DLD1 (cell line): ENCODE measurements around the gene EML1.

ENCODE experiments used
- in situ Hi-C: cut with HindIII; loops from 2 replicates; pipeline ENCODE4 v1.10.0; 2017; ENCODE audit warnings: low sequenced_read_pairs

The EML1 gene

DNA sequence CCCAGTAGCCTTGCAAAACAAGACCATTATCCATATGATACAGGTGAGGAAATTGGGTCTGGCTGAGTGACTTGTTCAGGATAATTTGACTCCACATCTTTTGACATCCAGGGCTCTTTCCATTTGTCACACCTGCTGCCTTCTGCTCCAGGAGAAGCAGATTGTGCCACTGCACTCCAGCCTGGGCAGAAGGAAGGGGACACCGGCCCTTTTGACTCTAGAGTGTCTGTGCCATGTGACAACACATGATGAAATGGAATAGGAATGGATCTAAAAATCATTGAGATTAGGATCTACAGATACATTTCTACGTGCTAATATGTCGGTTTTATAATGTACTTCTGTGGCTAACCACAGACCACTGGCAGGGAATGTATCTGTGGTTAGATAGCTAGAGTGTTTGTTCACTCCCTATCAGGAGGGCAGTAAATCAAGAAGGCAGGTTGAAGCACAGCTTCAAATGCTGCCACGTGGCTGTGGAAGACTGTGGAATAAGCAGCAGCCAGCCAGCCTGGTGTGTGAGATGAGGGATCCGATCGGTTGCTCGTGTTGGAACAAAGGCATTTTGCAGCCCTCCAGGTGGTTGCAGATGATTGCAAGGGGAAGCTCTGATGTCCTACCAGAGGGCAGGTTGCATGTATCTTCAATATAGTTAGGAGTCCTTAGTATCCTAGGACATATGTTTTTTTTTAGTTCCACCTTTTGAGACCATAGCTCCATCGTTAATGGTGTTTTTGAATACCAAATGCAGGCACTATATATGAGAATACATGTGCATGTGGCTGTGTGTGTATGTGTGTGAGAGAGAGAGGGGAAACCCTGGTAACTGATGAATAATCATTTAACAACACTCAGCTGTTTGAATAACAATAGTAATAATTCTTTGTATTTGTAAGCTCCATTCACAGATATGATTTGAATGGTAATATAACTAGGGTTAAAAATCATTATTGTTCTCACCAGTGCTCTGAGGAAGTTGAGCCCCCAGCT lies 28.6 kb downstream of the EML1 start:
- in situ Hi-C loops: no loop called here

GRCh38 chr14:99822800-99823455 lies 29.7 kb downstream of the EML1 start:
- in situ Hi-C loops: no loop called here

GRCh38 chr14:99824776-99825175 lies 31.6 kb downstream of the EML1 start:
- in situ Hi-C loops: no loop called here

DNA sequence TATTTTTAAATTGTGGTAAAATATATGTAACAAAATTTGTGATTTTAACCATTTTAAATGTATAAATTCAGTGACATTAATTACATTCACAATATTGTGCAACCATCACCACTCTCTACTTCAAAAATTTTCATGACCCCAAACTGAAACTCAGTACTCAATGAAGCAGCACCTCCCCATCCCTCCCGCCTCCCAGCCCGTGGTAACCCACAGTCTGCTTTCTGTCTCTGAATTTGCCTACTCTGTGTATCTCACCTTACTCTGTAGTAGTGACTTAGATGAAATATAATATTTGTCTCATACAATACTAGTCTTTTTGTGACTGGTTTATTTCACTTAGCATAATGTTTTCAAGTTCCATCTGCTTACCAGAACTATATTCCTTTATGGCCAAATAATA lies 36.2 kb downstream of the EML1 start:
- in situ Hi-C loops: no loop called here

DNA sequence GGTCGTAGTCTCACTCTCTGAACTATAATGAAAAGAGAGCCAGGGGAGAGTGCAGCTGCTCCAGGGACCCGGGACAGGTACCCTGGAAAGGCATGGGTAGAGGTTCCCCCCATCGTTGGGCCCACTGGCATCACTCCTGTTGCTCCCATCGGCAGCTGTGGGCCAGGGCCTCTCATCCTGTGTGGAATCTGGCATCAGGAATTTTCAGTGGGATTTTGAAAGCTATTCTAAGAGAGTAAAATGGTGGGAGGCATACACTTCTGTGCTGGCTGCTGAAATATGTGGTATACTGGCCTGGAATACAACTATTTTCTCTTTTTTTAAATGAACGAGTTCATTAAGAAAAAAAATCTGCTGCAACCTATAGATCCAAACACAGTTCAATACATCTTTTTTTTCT lies 38.1 kb downstream of the EML1 start:
- in situ Hi-C loops: no loop called here

DNA sequence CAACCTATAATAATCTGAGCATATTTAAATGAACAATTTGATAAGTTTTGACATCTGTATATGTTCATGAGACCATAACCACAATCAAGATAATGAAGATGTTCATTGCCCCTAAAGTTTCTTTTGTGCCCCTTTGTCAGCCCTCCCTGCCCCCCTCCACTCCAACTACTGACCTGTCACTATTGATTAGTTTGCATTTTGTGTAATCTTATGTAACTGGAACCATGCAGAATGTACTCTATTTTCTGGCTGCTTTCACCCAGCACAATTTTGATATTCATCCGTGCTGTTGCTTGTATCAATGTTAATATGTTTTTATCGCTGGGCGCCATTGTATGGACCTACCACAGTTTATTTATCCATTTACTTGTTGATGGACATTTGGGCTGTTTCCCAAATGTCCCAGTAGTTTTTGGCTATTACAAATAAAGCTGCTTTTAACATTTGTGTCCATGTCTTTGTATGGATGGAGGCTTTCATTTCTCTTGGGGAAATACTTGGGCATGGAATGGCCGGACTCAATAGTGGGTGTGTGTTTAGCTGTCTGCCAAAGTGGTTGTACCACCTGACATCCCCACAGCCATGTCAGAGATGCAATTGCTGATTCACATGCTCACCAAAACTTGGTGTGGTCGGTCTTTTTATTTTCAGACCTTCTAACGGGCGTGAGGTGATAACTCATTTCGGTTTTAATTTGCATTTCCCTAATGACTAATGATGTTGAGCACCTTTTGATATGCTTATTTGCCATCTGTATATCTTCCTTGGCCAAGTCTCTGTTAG lies 38.9 kb downstream of the EML1 start:
- in situ Hi-C loops: no loop called here

- in situ Hi-C loops: no loop called here
Measured at GRCh38 chr14:99837822-99838221, 44.6 kb downstream of the EML1 start.

- in situ Hi-C loops: no loop called here
Measured at GRCh38 chr14:99838639-99839134, 45.5 kb downstream of the EML1 start.

GRCh38 chr14:99839696-99840095 lies 46.5 kb downstream of the EML1 start:
- in situ Hi-C loops: no loop called here

DNA sequence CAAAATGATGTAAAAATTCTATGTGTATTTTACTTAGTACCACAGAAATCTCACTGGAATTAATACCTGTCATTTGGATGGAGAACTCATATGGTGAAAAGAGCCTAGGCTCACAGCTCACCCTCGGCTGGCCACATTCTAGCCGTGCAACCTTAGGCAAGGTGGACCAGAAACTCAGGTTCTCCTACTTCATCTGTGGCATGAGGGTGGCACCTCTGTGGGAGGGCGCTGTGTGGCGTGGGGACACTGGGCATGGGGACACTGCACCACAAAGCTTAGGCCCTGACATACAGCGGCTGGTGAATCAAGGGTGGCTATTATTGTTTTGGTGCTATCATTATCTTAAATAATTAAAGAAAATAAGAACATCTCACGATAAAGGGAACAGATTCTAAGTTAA lies 47.1 kb downstream of the EML1 start:
- in situ Hi-C loops: no loop called here

- in situ Hi-C loops: no loop called here
Measured at GRCh38 chr14:99840774-99841305, 47.6 kb downstream of the EML1 start.

- in situ Hi-C loops: no loop called here
Measured at GRCh38 chr14:99841436-99842071, 48.3 kb downstream of the EML1 start.

DNA sequence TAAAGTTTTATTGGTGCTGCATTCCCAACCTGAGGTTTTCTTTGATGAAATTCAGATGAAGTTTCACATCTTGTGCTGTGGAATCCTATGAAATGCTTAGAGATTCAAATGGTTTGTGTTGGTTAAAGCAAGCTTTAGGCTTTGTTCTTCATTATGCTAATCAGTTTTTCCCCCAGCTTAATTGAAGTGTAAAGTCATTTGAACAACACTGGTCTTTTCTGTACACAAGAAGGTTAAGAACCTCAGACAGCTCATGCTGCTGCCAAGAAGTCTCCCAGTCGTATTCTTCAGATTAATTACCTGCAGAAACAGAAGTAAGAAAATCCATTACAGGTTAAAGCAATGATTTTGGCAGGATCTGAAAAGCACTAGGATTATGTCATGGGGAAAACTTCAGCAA lies 48.9 kb downstream of the EML1 start:
- in situ Hi-C loops: no loop called here

- in situ Hi-C loops: no loop called here
Measured at GRCh38 chr14:99846808-99847207, 53.6 kb downstream of the EML1 start.

DNA sequence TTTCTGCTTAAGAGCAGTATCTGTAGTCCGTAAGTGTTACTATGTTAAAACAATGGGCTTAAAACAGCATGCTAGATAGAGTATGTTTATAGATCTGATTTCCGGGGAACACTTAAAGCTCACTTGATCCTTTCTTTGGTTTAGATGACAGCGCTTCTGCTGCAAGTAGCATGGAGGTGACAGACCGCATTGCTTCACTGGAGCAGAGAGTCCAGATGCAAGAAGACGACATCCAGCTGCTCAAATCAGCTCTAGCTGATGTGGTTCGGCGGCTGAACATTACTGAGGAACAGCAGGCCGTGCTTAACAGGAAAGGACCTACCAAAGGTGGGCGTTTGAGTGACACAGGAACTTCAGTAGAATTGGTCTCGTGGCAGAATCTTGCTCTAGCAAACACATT lies 57.5 kb downstream of the EML1 start:
- in situ Hi-C loops: no loop called here

GRCh38 chr14:99852578-99852977 lies 59.4 kb downstream of the EML1 start:
- in situ Hi-C loops: no loop called here

DNA sequence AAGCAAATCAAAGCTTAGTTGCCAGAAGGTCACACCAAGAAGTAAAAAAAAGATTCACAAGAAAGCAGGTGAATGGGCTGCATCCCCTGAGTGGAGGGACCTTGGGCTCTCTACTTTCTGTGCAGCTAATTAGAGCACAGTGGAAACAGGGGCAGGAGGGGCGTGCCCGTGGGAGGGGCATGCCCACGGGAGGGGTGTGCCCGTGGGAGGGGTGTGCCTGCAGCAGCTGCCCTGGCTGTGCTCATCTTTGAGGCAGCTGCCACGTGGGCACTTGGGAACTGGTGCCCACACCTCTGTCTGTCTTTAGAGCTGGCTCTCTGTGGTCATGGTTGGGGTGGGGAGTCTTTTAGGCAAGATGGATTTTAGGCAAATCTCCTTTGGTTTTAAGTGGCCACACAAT lies 60.0 kb downstream of the EML1 start:
- in situ Hi-C loops: no loop called here

DNA sequence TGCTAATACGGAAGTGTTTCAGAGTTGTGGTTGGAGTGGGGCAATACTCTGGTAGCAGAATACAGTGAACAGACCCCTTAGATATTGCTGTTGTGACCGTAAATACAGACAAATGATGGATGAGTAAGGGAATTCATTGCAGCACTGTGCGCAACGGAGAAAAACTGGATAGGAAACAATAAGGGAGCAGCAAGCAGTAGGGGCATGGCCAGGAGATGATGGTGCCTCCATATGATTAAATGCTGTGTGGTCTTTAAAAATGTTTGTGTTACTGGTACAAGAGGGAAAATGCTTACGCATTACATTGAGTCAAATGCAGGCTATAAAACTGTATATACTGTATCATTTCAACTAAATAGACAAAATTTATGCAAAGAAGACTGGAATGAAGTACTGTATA lies 61.6 kb downstream of the EML1 start:
- in situ Hi-C loops: no loop called here

DNA sequence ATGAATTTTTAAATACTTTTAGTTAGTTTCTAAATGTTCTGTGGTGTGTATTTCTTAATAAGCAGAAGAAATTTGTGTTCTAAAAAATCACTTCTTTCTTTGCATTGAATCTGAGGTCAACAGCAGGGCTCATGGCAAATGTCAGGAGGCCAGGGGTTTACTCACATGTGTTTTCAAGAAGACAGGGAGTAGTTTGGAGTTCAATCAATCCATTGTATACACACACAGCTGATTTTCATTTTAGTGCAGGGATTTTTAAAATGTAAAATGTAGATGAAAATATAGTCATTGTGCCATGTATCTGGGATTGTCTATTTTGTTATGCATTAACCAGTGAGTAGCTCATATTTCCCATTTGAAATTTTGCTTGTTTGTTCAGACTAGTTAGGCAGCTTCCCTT lies 62.1 kb downstream of the EML1 start:
- in situ Hi-C loops: no loop called here

DNA sequence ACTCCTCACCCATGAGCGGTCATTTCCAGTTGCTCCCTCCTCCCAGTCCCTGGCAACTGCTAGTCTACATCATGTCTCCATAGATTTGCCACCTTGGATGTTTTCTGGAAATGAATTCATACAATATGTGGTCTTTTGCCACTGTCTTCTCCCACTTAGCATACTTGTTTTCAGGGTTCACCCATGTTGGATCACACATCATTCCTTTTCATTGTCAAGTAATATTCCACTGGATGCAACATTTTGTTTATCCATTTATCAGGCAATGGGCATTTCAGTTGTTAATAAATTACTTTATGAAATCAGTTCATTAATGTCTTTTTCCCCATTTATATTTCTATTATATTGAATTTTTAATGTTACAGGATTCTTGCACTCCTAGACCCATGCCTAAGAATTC lies 64.3 kb downstream of the EML1 start:
- in situ Hi-C loops: no loop called here

GRCh38 chr14:99860219-99860618 lies 67.0 kb downstream of the EML1 start:
- in situ Hi-C loops: no loop called here
